Activated CD4-positive, alpha-beta memory T cell treated with anti-CD3 and anti-CD28 coated beads, Interleukin-2, amount 10 ng/mL, durations not matched to agents 7 days and 5 days (primary cell): ENCODE data around the gene MYH15. TPM values are rescaled to one million over a fixed set of nuclear protein-coding genes. Genes with fewer than 3 reads are reported as not detected.
A peak's percentile ranks its signal among the peaks of the same experiment; 100 is the strongest.

Source experiments
- CTCF ChIA-PET: fragments of 350-600 bp; sonication (Branson Sonifier 250); formaldehyde crosslinking; loops from one replicate; lab custom pipeline; 2021; ENCODE audit warnings: antibody characterized with exemption, inconsistent platforms; lab: Charles Lee
- POLR2A ChIA-PET: fragments of 350-600 bp; sonication (Branson Sonifier 250); formaldehyde crosslinking; loops from one replicate; lab custom pipeline; 2021; ENCODE audit warnings: antibody characterized with exemption; lab: Charles Lee
- DNase-seq: peaks from one replicate; pipeline ENCODE4 v3.0.0-alpha.2; 2020
- H3K27ac Mint-ChIP-seq: one replicate; pipeline ENCODE4 v1.8.0; 2021; ENCODE audit warnings: mild to moderate bottlenecking, mixed read lengths
- H3K27me3 Mint-ChIP-seq: one replicate; pipeline ENCODE4 v1.8.0; 2021; ENCODE audit warnings: mixed read lengths
- H3K36me3 Mint-ChIP-seq: one replicate; pipeline ENCODE4 v1.8.0; 2021; ENCODE audit warnings: low read depth, mixed read lengths
- H3K4me1 Mint-ChIP-seq: one replicate; pipeline ENCODE4 v1.8.0; 2021; ENCODE audit warnings: mixed read lengths
- H3K4me3 Mint-ChIP-seq: one replicate; pipeline ENCODE4 v1.8.0; 2021; ENCODE audit warnings: mild to moderate bottlenecking, mixed read lengths
- H3K9me3 Mint-ChIP-seq: one replicate; pipeline ENCODE4 v1.8.0; 2021; ENCODE audit warnings: mixed read lengths
- total RNA-seq, 2 experiments: library from RNA; stranded (reverse); gene quantifications; one replicate each; pipeline ENCODE4 v1.2.3, GENCODE V29; 2021

MYH15 gene
- total RNA-seq, 2 experiments from 2014 or later, result 0.10 to 0.28 TPM

DNA sequence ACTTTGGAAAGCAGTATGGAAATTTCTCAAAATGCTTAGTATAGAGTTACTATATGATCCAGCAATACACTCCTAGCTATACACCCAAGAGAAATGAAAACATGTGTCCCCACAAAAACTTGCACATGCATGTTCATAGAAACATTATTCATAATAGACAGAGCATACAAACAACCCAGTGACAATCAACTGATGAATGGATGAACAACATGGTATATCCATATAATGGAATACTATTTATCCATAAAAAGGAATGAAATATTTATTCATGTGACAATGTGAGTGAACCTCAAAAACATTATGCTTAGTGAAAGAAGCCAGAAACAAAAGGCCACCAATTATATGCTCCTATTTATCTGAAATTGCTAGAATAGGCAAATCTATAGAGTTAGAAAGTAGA lies 6.7 kb downstream of the MYH15 start:
- Mint-ChIP-seq H3K9me3 (no peaks in the 10 kb centered on the region), H3K27me3 (peaks cover 3% of the 10 kb centered on the region), H3K4me1 (peaks cover 9% of the 10 kb centered on the region), H3K36me3 (no peaks in the 10 kb centered on the region), H3K27ac (no peak overlapping the region), H3K4me3 (no peak overlapping the region)
- CTCF ChIA-PET, result no interaction called here
- no peak for DNase-seq
- POLR2A ChIA-PET, result no interaction called here

DNA sequence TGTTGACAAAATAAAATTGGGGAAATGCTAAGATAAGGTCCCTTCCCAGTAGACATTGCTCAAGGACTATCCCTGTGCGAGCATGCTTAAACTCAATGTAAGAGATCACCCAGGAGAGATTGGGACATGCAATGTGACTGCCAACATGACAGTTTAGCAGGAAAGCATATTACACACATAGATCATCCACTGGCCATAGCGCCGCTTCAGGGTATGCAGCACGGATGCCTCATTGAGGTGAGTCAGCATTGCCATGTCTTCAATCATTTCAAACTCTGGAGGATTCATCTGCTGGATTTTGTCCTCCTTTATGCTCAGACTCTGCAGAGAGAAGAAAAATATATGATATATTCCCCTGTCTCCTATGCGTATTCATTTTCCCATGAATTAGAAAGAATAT lies 8.9 kb downstream of the MYH15 start:
- Mint-ChIP-seq H3K4me1 (peaks cover 9% of the 10 kb centered on the region), H3K4me3 (no peak overlapping the region), H3K36me3 (no peaks in the 10 kb centered on the region), H3K27ac (no peak overlapping the region), H3K27me3 (peaks cover 3% of the 10 kb centered on the region), H3K9me3 (no peaks in the 10 kb centered on the region)
- ChIA-PET POLR2A (no interaction called here), CTCF (no interaction called here)
- DNase-seq, result no peak

DNA sequence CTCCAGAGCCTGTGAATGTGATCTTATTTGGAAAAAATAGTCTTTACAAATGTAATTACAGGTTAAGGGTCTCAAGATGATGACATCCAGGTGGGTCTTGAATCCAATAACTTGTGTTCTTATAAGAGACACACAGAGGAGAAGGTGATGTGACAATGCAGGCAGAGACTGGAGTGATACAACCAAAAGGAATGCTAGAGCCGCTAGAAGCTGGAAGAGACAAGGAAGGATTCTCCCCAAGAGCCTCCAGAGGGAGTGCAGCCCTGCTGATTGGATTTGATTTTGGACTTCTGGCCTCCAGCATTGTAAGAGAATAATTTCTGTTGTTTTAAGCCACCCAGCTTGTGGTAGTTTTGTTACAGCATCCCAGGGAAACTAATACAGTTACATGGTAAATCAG lies 9.7 kb downstream of the MYH15 start:
- Mint-ChIP-seq H3K4me3 (no peak overlapping the region), H3K4me1 (peaks cover 2% of the 10 kb centered on the region), H3K36me3 (no peaks in the 10 kb centered on the region), H3K9me3 (no peaks in the 10 kb centered on the region), H3K27ac (no peak overlapping the region), H3K27me3 (peaks cover 3% of the 10 kb centered on the region)
- no peak for DNase-seq
- CTCF ChIA-PET, result interaction anchor here (1.2 kb wide), 1 partner anchor 51 kb away, joined by 4 read pairs; no protein-coding TSS in a partner anchor
- POLR2A ChIA-PET, result no interaction called here

DNA sequence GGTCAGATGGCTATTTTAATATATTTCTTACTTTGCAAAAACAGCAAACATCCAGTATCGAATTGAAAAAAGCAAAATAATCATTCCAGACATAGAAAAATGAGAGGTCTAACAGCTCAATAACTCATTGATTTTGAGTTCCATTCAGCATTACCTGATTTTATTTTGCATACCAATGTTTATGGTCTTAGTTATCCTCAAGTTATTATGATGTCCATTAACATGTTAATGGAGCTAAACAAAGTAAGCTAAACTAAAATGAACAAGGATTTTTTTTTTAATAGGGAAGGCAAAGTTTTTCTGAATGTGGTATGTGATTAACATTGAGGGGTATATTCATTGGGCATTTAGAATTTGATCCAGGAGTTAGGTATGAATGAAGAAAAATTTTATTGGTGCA lies 13.1 kb downstream of the MYH15 start:
- Mint-ChIP-seq H3K4me1 (no peaks in the 10 kb centered on the region), H3K9me3 (no peaks in the 10 kb centered on the region), H3K27ac (no peak overlapping the region), H3K4me3 (no peak overlapping the region), H3K36me3 (no peaks in the 10 kb centered on the region), H3K27me3 (no peaks in the 10 kb centered on the region)
- CTCF ChIA-PET, result interaction anchor here (0.6 to 1.8 kb wide), 3 partner anchors 20 to 846 kb away, joined by 3 to 8 read pairs (median 4); no protein-coding TSS in a partner anchor
- no peak for DNase-seq
- POLR2A ChIA-PET, result interaction anchor here (0.6 kb wide), 1 partner anchor 114 kb away, joined by 3 read pairs; no protein-coding TSS in a partner anchor

DNA sequence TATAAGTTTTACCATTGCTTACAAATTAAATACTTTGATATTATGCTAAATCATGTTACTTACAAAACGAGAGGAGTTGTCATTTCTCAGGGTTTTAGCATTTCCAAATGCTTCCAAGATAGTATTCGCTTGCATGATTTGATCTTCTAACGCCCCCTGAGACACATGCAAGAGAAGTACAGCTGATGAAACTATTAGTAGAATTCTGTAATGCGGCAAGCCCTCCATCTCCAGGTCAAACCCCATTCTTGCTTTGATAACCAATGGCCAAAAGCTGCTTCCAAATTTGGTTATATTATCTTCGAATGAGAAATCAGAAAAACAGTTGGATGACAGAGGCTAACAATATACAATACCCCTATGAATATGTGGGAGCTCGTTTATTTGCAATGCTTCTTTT lies 14.7 kb downstream of the MYH15 start:
- no peak overlapping the region for H3K4me3 Mint-ChIP-seq
- CTCF ChIA-PET, result interaction anchor here (1.1 kb wide), 1 partner anchor 18 kb away, joined by 5 read pairs; no protein-coding TSS in a partner anchor
- DNase-seq, result no peak
- no peaks in the 10 kb centered on the region for H3K9me3 Mint-ChIP-seq
- no peaks in the 10 kb centered on the region for H3K27me3 Mint-ChIP-seq
- POLR2A ChIA-PET, result interaction anchor here (1.0 kb wide), 1 partner anchor 93 kb away, joined by 3 read pairs; the partner anchor contains the start of gene CIP2A
- H3K4me1 Mint-ChIP-seq, result no peaks in the 10 kb centered on the region
- H3K27ac Mint-ChIP-seq, result no peak overlapping the region
- H3K36me3 Mint-ChIP-seq, result no peaks in the 10 kb centered on the region

DNA sequence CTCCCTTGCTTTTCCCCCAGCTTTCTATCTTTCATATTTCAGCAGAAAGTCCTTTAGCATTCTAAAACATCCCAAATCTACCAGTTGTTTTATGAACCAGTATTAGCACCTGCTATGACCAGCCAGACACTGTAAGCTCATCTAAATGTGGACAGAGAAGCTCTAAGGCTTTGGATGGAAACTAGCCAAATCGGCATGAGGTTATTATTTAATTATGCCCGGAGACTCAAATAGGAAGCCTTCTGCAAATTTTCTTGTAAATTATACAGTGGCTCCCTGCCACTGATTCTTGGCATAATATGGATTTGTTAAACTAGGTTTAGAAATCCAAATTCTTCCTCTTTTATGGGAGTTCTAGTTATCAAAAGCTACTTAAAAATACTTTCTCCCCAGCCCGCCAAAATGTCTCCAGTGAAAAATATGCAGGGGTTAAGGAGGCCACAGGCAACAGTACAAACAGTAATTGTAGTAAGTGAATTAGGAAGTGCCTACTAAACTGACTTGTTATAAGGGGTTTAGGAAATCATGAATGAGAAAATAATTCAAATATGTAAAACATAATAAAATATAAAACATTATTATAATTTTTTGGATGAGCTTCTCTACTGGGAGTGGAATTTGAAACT lies 15.4 kb downstream of the MYH15 start:
- H3K36me3 Mint-ChIP-seq, result no peaks in the 10 kb centered on the region
- DNase-seq, result no peak
- no peak overlapping the region for H3K27ac Mint-ChIP-seq
- no peaks in the 10 kb centered on the region for H3K4me1 Mint-ChIP-seq
- H3K9me3 Mint-ChIP-seq, result no peaks in the 10 kb centered on the region
- ChIA-PET CTCF (interaction anchor here (1.1 to 1.5 kb wide), 2 partner anchors 17 kb away, joined by 4 to 5 read pairs; no protein-coding TSS in a partner anchor), POLR2A (interaction anchor here (1.0 kb wide), 1 partner anchor 94 kb away, joined by 3 read pairs; the partner anchor contains the start of gene CIP2A)
- H3K4me3 Mint-ChIP-seq, result no peak overlapping the region
- no peaks in the 10 kb centered on the region for H3K27me3 Mint-ChIP-seq

DNA sequence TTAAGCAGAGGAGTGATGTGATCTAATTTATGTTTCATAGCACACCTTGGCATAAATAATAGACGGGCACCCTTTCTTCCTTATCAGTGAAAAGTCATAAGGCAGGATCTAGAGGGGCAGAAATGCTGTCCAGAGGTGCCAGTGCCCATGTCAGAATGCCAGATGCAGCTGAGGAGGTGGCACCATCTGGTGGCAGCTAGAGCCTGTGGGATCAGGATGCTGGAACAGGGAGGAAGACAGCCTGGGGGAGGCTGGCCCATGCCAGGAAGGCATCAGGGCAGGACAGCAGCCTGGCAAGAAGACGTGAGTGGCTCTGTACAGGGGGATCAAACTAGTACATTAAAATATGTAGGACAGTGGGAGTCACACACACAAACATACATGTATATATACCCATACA lies 16.5 kb downstream of the MYH15 start:
- CTCF ChIA-PET, result interaction anchor here (1.5 to 3.1 kb wide), 2 partner anchors 16 to 59 kb away, joined by 4 to 15 read pairs; no protein-coding TSS in a partner anchor
- POLR2A ChIA-PET, result no interaction called here

DNA sequence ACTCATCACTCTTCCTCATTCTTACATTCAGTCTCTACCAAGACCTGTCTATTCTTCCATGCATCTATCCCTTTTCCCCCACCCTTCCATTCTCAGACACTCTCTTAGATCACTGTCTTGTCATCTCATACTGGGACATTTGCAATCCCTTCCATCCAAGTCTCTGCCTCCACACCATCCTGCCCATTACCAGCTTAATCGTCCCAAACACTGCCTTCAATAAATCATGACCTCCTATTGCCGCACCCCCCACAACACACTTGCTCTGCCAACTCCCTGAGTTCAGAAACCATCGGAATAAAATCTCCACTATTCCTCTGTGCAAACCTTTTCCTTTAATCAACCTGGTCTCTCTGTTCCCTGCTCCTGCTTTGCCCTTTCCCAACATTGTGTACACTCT lies 18.9 kb downstream of the MYH15 start:
- ChIA-PET POLR2A (no interaction called here), CTCF (interaction anchor here (1.1 to 3.1 kb wide), 3 partner anchors 61 to 424 kb away, joined by 3 to 15 read pairs (median 7); no protein-coding TSS in a partner anchor)
- Mint-ChIP-seq H3K27me3 (no peaks in the 10 kb centered on the region), H3K27ac (no peak overlapping the region), H3K36me3 (no peaks in the 10 kb centered on the region), H3K4me1 (peaks cover 4% of the 10 kb centered on the region), H3K4me3 (no peak overlapping the region), H3K9me3 (no peaks in the 10 kb centered on the region)
- no peak for DNase-seq

More for the DNA sequence above, 16.5 kb downstream of the MYH15 start:
- Mint-ChIP-seq H3K27ac (no peak overlapping the region), H3K4me1 (peaks cover 4% of the 10 kb centered on the region), H3K4me3 (no peak overlapping the region), H3K36me3 (no peaks in the 10 kb centered on the region), H3K9me3 (no peaks in the 10 kb centered on the region), H3K27me3 (no peaks in the 10 kb centered on the region)
- no peak for DNase-seq

DNA sequence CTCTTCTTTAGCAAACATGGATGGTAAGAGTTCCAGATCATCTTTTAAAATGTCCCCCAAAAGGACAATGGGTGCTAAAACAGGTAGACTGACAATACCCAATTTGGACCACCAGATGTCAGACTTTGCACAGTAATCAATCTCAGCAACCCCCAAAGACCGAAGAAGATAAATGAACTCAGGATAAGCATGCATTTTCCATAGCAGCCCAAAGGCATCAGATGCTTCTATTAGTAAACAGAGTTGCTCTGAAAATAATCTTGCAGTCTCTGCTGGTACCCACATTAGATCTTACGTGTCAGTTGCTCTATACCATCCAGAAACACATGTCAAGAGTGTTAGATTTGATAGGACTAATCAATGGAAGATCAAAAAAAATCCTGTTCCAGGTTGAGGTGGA lies 20.6 kb downstream of the MYH15 start:
- Mint-ChIP-seq H3K4me3 (no peak overlapping the region), H3K9me3 (no peaks in the 10 kb centered on the region), H3K36me3 (no peaks in the 10 kb centered on the region), H3K4me1 (peaks cover 4% of the 10 kb centered on the region), H3K27me3 (no peaks in the 10 kb centered on the region), H3K27ac (no peak overlapping the region)
- POLR2A ChIA-PET, result interaction anchor here (1.5 kb wide), 1 partner anchor 93 kb away, joined by 3 read pairs; no protein-coding TSS in a partner anchor
- CTCF ChIA-PET, result interaction anchor here (0.8 to 5.3 kb wide), 8 partner anchors 9 to 425 kb away, joined by 3 to 38 read pairs (median 4); no protein-coding TSS in a partner anchor
- DNase-seq, result peak; percentile 29

DNA sequence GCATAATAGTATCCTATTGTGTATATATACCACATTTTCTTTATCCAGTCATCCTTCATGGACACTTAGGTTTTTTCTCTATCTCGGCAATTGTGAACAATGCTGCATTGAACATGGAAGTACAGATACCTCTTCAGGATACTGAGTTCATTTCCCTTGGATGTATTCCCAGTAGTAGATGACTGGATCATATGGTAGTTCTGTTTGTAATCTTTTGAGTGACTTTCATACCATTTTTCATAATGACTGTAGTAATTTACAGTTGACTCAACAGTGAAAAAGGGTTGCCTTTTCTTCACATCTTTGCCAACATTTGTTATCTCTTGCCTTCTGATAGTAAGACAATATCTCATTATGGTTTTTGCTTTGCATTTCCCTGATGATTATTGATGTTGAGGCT lies 21.8 kb downstream of the MYH15 start:
- H3K9me3 Mint-ChIP-seq, result no peaks in the 10 kb centered on the region
- H3K4me3 Mint-ChIP-seq, result no peak overlapping the region
- no peak for DNase-seq
- H3K36me3 Mint-ChIP-seq, result no peaks in the 10 kb centered on the region
- peaks cover 4% of the 10 kb centered on the region for H3K4me1 Mint-ChIP-seq
- ChIA-PET POLR2A (no interaction called here), CTCF (interaction anchor here (0.9 to 5.3 kb wide), 6 partner anchors 8 to 426 kb away, joined by 3 to 38 read pairs (median 7); no protein-coding TSS in a partner anchor)
- H3K27me3 Mint-ChIP-seq, result no peaks in the 10 kb centered on the region
- no peak overlapping the region for H3K27ac Mint-ChIP-seq

DNA sequence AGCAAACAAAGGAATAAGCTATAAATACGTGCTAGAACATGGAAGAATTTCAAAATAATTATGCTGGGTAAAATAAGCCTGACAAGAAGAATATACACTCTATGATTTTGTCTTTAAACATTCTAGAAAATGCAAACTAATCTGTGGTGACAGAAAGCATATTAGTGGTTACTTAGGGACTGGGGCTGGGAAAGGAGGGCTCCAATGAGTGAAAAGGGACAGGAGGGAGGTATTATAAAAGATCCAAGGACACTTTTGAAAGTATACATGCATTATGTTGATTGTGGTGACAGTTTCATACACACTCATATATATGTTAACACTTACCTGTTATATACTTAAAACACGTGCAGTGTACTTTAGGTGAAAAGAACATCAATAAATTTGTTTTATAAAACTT lies 23.0 kb downstream of the MYH15 start:
- no peak for DNase-seq
- no peaks in the 10 kb centered on the region for H3K27me3 Mint-ChIP-seq
- no peak overlapping the region for H3K27ac Mint-ChIP-seq
- ChIA-PET CTCF (interaction anchor here (1.4 to 5.3 kb wide), 3 partner anchors 9 to 66 kb away, joined by 3 to 38 read pairs (median 8); no protein-coding TSS in a partner anchor), POLR2A (no interaction called here)
- no peak overlapping the region for H3K4me3 Mint-ChIP-seq
- H3K9me3 Mint-ChIP-seq, result no peaks in the 10 kb centered on the region
- no peaks in the 10 kb centered on the region for H3K36me3 Mint-ChIP-seq
- H3K4me1 Mint-ChIP-seq, result peaks cover 4% of the 10 kb centered on the region

DNA sequence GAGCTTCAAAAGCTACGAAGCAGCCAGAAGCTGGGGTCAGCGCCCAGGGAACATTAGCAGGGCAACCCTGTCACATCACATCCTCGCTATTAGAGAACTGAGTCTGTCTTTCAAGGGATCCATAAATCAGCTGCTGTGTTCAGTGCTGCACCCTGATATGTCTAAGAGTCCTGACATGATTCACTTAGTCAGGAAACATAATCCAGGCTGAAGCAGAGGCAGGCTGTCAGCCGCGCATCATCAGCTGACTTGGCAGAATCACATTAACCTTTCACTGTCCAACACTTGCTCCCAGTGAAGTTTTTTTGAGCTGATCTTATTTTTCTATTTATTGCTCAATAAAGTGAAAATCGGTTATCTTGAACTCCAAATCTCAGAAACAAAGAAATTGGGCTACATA lies 23.5 kb downstream of the MYH15 start:
- Mint-ChIP-seq H3K4me1 (peaks cover 4% of the 10 kb centered on the region), H3K36me3 (no peaks in the 10 kb centered on the region), H3K27me3 (no peaks in the 10 kb centered on the region), H3K4me3 (no peak overlapping the region), H3K9me3 (no peaks in the 10 kb centered on the region), H3K27ac (no peak overlapping the region)
- POLR2A ChIA-PET, result interaction anchor here (0.6 kb wide), 1 partner anchor 449 kb away, joined by 3 read pairs; no protein-coding TSS in a partner anchor
- CTCF ChIA-PET, result interaction anchor here (1.4 to 5.3 kb wide), 3 partner anchors 8 to 67 kb away, joined by 3 to 38 read pairs (median 8); no protein-coding TSS in a partner anchor
- no peak for DNase-seq

DNA sequence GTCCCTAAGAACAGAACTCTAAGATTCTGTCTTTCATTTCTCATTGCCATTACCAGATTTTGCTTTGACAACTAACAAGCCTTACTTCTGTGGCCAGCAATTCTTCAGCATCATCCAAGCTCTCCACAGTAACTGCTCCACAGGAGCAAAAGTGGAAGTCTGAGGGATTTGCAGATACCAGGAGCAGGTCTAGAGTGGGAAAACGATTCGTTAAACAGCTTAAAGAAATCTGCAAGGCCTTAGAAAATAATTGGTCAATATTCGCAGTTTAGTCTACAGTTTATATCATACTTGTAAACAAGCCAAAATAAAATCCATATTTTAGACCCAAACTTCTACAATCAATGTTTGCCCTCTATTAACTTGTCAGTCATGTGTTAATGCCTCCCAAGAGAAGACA lies 24.1 kb downstream of the MYH15 start:
- H3K9me3 Mint-ChIP-seq, result no peaks in the 10 kb centered on the region
- no peak overlapping the region for H3K4me3 Mint-ChIP-seq
- H3K36me3 Mint-ChIP-seq, result no peaks in the 10 kb centered on the region
- CTCF ChIA-PET, result interaction anchor here (0.7 to 5.3 kb wide), 4 partner anchors 8 to 558 kb away, joined by 3 to 38 read pairs (median 6); no protein-coding TSS in a partner anchor
- no peaks in the 10 kb centered on the region for H3K27me3 Mint-ChIP-seq
- H3K4me1 Mint-ChIP-seq, result peaks cover 4% of the 10 kb centered on the region
- POLR2A ChIA-PET, result interaction anchor here (0.6 kb wide), 1 partner anchor 449 kb away, joined by 3 read pairs; no protein-coding TSS in a partner anchor
- no peak overlapping the region for H3K27ac Mint-ChIP-seq
- DNase-seq, result no peak
